ENCODE data around the gene IFI27L1. TPM values are rescaled to one million over a fixed set of nuclear protein-coding genes. Genes with fewer than 3 reads are reported as not detected.

Gene IFI27L1
- total RNA-seq, 1 experiment from 2014 or later, result 19.6 TPM

GRCh38 chr14:94120667-94121340 is 39.7 kb downstream of the IFI27L1 start:
- Histone ChIP-seq H3K27ac (ENCODE audit: low read length) (no peak overlapping the region), H3K4me1 (ENCODE audit: control insufficient read depth, insufficient read depth, low read length) (no peaks in the 10 kb centered on the region), H3K27me3 (ENCODE audit: control insufficient read depth, insufficient read depth, low read length) (no peaks in the 10 kb centered on the region), H3K36me3 (ENCODE audit: control insufficient read depth, insufficient read depth, low read length) (no peaks in the 10 kb centered on the region), H3K4me3 (ENCODE audit: low read depth in 2 of 2, low read length in 2 of 2) (no peak overlapping the region), H3K9me3 (ENCODE audit: control insufficient read depth, insufficient read depth, low read depth, low read length) (no peaks in the 10 kb centered on the region)
- intact Hi-C loops (cut with micrococcal nuclease; ENCODE audit: unreplicated experiment), result no loop called here
- DNase-seq (ENCODE audit: low read depth, low spot score), result no peak
- in situ Hi-C loops (cut with HindIII; ENCODE audit: low pct_unique_long_range_greater_than_20kb, low sequenced_read_pairs), result no loop called here
- ATAC-seq, result no peak
- TF ChIP-seq SIN3A (IDR thresholded peaks at IDR 0.05; ENCODE audit: borderline replicate concordance, insufficient read depth, low read depth, low read length) (no peak), POLR2AphosphoS5 (IDR thresholded peaks at IDR 0.05; ENCODE audit: low read depth, low read length) (no peak), REST (IDR thresholded peaks at IDR 0.05; ENCODE audit: insufficient read depth in 1 of 2, low read depth in 2 of 2, low read length in 1 of 2) (no peak), CTCF (IDR thresholded peaks at IDR 0.05) (no peak), TCF7L2 (IDR thresholded peaks at IDR 0.05; ENCODE audit: low read depth, low read length) (no peak)
- no TSS peak for BruUV-seq (replicated peaks)
- POLR2A ChIA-PET, result no interaction called here
- CTCF ChIA-PET, result no interaction called here

GRCh38 chr14:94121485-94121884 is 40.4 kb downstream of the IFI27L1 start:
- intact Hi-C loops (cut with micrococcal nuclease; ENCODE audit: unreplicated experiment), result no loop called here
- TF ChIP-seq TCF7L2 (IDR thresholded peaks at IDR 0.05; ENCODE audit: low read depth, low read length) (no peak), CTCF (IDR thresholded peaks at IDR 0.05) (no peak), SIN3A (IDR thresholded peaks at IDR 0.05; ENCODE audit: borderline replicate concordance, insufficient read depth, low read depth, low read length) (no peak), REST (IDR thresholded peaks at IDR 0.05; ENCODE audit: insufficient read depth in 1 of 2, low read depth in 2 of 2, low read length in 1 of 2) (no peak), POLR2AphosphoS5 (IDR thresholded peaks at IDR 0.05; ENCODE audit: low read depth, low read length) (no peak)
- BruUV-seq (replicated peaks), result no TSS peak
- Histone ChIP-seq H3K4me3 (ENCODE audit: low read depth in 2 of 2, low read length in 2 of 2) (no peak overlapping the region), H3K27me3 (ENCODE audit: control insufficient read depth, insufficient read depth, low read length) (no peaks in the 10 kb centered on the region), H3K4me1 (ENCODE audit: control insufficient read depth, insufficient read depth, low read length) (no peaks in the 10 kb centered on the region), H3K36me3 (ENCODE audit: control insufficient read depth, insufficient read depth, low read length) (no peaks in the 10 kb centered on the region), H3K9me3 (ENCODE audit: control insufficient read depth, insufficient read depth, low read depth, low read length) (no peaks in the 10 kb centered on the region), H3K27ac (ENCODE audit: low read length) (no peak overlapping the region)
- POLR2A ChIA-PET, result no interaction called here
- in situ Hi-C loops (cut with HindIII; ENCODE audit: low pct_unique_long_range_greater_than_20kb, low sequenced_read_pairs), result no loop called here
- no peak for DNase-seq (ENCODE audit: low read depth, low spot score)
- no peak for ATAC-seq
- CTCF ChIA-PET, result no interaction called here

Data from Panc1 (cell line).